Measurements from ENCODE around the gene TRMT112.
A peak's percentile ranks its signal among the peaks of the same experiment; 100 is the strongest.
"Not testable (repeated sequence)": the region's sequence is repeated elsewhere in the genome, so short reads cannot be mapped to it uniquely, and the experiment has no call there.

Gene TRMT112

GRCh38 chr11:64320556-64320955, 3.2 kb upstream of the TRMT112 start:
- peaks cover 56% of the 10 kb centered on the region for H3K36me3 ChIP-seq (ENCODE audit: insufficient read depth, insufficient read length, low read length)

GRCh38 chr11:64318766-64319761, 1.7 kb upstream of the TRMT112 start:
- DNase-seq (ENCODE audit: low read depth, low spot score), result no peak
- Histone ChIP-seq H3K36me3 (ENCODE audit: insufficient read depth, insufficient read length, low read length) (peaks cover 71% of the 10 kb centered on the region), H3K4me1 (ENCODE audit: insufficient read depth, insufficient read length) (peaks cover 35% of the 10 kb centered on the region), H3K9me3 (ENCODE audit: insufficient read depth, low read length) (no peaks in the 10 kb centered on the region), H3K9ac (ENCODE audit: insufficient read length, low read depth) (peak overlapping the region; percentile 77), H3K4me3 (ENCODE audit: insufficient read length, low read depth) (peak overlapping the region; percentile 94), H3K27me3 (ENCODE audit: insufficient read depth, insufficient read length) (no peaks in the 10 kb centered on the region)
- TF ChIP-seq YY1 (IDR thresholded peaks at IDR 0.05; ENCODE audit: insufficient read depth, insufficient read length) (no peak), SUZ12 (IDR thresholded peaks at IDR 0.05; ENCODE audit: extremely low read depth, insufficient read depth, insufficient read length) (no peak), ZNF274 (IDR thresholded peaks at IDR 0.05; ENCODE audit: low read depth, low read length) (no peak)

More at GRCh38 chr11:64320556-64320955, 3.2 kb upstream of the TRMT112 start:
- Histone ChIP-seq H3K4me3 (ENCODE audit: insufficient read length, low read depth) (no peak overlapping the region), H3K9me3 (ENCODE audit: insufficient read depth, low read length) (no peaks in the 10 kb centered on the region), H3K27me3 (ENCODE audit: insufficient read depth, insufficient read length) (no peaks in the 10 kb centered on the region), H3K9ac (ENCODE audit: insufficient read length, low read depth) (peak overlapping the region; percentile 44), H3K4me1 (ENCODE audit: insufficient read depth, insufficient read length) (peaks cover 41% of the 10 kb centered on the region)
- DNase-seq (ENCODE audit: low read depth, low spot score), result no peak
- no peak for TF ChIP-seq ZNF274 (IDR thresholded peaks at IDR 0.05; ENCODE audit: low read depth, low read length)

- H3K9ac ChIP-seq (ENCODE audit: insufficient read length, low read depth), result peak within 1 kb of the TSS; percentile 96
- H3K4me3 ChIP-seq (ENCODE audit: insufficient read length, low read depth), result peak within 1 kb of the TSS; percentile 94
- TF ChIP-seq SUZ12 (IDR thresholded peaks at IDR 0.05; ENCODE audit: extremely low read depth, insufficient read depth, insufficient read length) (no peak), YY1 (IDR thresholded peaks at IDR 0.05; ENCODE audit: insufficient read depth, insufficient read length) (no peak), ZNF274 (IDR thresholded peaks at IDR 0.05; ENCODE audit: low read depth, low read length) (no peak)
- H3K9me3 ChIP-seq (ENCODE audit: insufficient read depth, low read length), result no peaks in the 10 kb centered on the region
- DNase-seq (ENCODE audit: low read depth, low spot score), result peak; percentile 90
- H3K4me1 ChIP-seq (ENCODE audit: insufficient read depth, insufficient read length), result peaks cover 27% of the 10 kb centered on the region
- peaks cover 73% of the 10 kb centered on the region for H3K36me3 ChIP-seq (ENCODE audit: insufficient read depth, insufficient read length, low read length)
- H3K27me3 ChIP-seq (ENCODE audit: insufficient read depth, insufficient read length), result no peaks in the 10 kb centered on the region
These were observed 804 bp upstream of the TRMT112 start, which contains the start of gene PRDX5 for GRCh38 chr11:64317961-64318765. PRDX5 (plus strand) TSS chr11:64318121; CDS start chr11:64318216, 95 bp downstream.

GRCh38 chr11:64316672-64317324, 561 bp downstream of the TRMT112 start:
- Histone ChIP-seq H3K27me3 (ENCODE audit: insufficient read depth, insufficient read length) (no peaks in the 10 kb centered on the region), H3K36me3 (ENCODE audit: insufficient read depth, insufficient read length, low read length) (peaks cover 69% of the 10 kb centered on the region), H3K4me1 (ENCODE audit: insufficient read depth, insufficient read length) (peaks cover 15% of the 10 kb centered on the region), H3K9ac (ENCODE audit: insufficient read length, low read depth) (peak overlapping the region; percentile 96), H3K9me3 (ENCODE audit: insufficient read depth, low read length) (no peaks in the 10 kb centered on the region), H3K4me3 (ENCODE audit: insufficient read length, low read depth) (peak overlapping the region; percentile 94)
- DNase-seq (ENCODE audit: low read depth, low spot score), result no peak
- no peak for TF ChIP-seq ZNF274 (IDR thresholded peaks at IDR 0.05; ENCODE audit: low read depth, low read length)
- TF ChIP-seq YY1 (IDR thresholded peaks at IDR 0.05; ENCODE audit: insufficient read depth, insufficient read length), result no peak

GRCh38 chr11:64315667-64316526, 1.5 kb downstream of the TRMT112 start:
- Histone ChIP-seq H3K9ac (ENCODE audit: insufficient read length, low read depth) (peak overlapping the region; percentile 71), H3K36me3 (ENCODE audit: insufficient read depth, insufficient read length, low read length) (peaks cover 65% of the 10 kb centered on the region), H3K4me3 (ENCODE audit: insufficient read length, low read depth) (peak overlapping the region; percentile 94), H3K4me1 (ENCODE audit: insufficient read depth, insufficient read length) (peaks cover 13% of the 10 kb centered on the region)
- H3K27me3 ChIP-seq (ENCODE audit: insufficient read depth, insufficient read length); DNase-seq (ENCODE audit: low read depth, low spot score); H3K9me3 ChIP-seq (ENCODE audit: insufficient read depth, low read length): not testable (repeated sequence)

- Histone ChIP-seq H3K9me3 (ENCODE audit: insufficient read depth, low read length) (no peaks in the 10 kb centered on the region), H3K4me3 (ENCODE audit: insufficient read length, low read depth) (no peak overlapping the region), H3K9ac (ENCODE audit: insufficient read length, low read depth) (no peak overlapping the region), H3K27me3 (ENCODE audit: insufficient read depth, insufficient read length) (no peaks in the 10 kb centered on the region), H3K36me3 (ENCODE audit: insufficient read depth, insufficient read length, low read length) (peaks cover 60% of the 10 kb centered on the region), H3K4me1 (ENCODE audit: insufficient read depth, insufficient read length) (peaks cover 13% of the 10 kb centered on the region)
- no peak for DNase-seq (ENCODE audit: low read depth, low spot score)
- TF ChIP-seq ZNF274 (IDR thresholded peaks at IDR 0.05; ENCODE audit: low read depth, low read length) (no peak), SUZ12 (IDR thresholded peaks at IDR 0.05; ENCODE audit: extremely low read depth, insufficient read depth, insufficient read length) (no peak), YY1 (IDR thresholded peaks at IDR 0.05; ENCODE audit: insufficient read depth, insufficient read length) (no peak)
These were observed 2.4 kb downstream of the TRMT112 start for GRCh38 chr11:64314805-64315561.

Data from NT2/D1 (cell line).